ENCODE data around the gene HELQ. TPM values are rescaled to one million over a fixed set of nuclear protein-coding genes. Genes with fewer than 3 reads are reported as not detected.
A peak's percentile ranks its signal among the peaks of the same experiment; 100 is the strongest.

The HELQ gene
- total and polyA plus RNA-seq, 2 of the 13 experiments (the other 11 are each of a cell fraction or from before 2014, with no cell fraction given), result 6.6 to 10.8 TPM

DNA sequence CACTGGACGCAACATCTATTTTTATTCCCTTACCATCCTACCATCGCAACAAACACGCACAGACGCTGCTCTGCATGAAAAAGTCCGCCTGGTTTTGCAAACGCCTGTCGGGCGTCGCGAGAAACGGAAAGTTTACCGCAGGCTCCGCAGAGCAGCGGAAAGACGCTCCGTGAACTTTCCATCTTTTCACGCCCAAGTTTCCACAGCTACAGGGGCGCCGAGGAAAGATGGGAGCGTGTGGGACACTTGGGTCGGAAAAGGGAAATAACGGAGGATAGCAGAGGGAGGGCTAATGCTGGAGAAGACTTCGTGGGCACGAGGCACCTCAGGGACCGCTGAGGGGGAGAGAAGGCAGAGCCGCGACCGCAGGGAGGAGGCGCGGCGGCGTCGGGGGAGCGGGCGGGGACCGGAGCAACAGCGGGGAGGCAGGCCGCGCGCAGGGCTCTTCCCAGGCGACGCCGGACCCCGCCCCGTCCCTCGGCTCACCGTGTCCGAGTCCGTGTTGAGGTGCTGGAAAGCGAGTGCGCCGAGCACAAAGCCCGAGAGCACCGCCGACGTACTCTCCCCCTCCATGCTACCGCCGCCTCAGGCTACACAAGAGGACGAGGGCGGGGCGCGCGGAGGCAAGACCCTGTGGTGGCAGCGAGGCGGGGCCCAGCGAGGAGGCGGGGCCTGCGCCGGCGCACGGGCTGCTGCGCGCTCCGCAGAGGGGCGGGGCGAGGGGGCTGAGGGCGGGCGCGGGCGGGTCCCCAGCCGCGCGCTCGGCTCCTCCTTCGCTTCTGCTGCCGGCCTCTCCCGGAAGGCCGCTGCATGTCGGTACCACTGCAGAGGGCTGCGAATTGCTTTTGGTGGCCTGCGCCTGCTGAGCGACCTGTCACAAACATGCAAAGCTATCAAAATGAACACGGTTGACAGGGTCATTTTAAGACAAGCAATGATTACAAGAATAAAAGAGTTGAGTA is 29.2 kb upstream of the HELQ start, which contains the start of gene ABRAXAS1 (continued):
- TF ChIP-seq, protein P1, sequence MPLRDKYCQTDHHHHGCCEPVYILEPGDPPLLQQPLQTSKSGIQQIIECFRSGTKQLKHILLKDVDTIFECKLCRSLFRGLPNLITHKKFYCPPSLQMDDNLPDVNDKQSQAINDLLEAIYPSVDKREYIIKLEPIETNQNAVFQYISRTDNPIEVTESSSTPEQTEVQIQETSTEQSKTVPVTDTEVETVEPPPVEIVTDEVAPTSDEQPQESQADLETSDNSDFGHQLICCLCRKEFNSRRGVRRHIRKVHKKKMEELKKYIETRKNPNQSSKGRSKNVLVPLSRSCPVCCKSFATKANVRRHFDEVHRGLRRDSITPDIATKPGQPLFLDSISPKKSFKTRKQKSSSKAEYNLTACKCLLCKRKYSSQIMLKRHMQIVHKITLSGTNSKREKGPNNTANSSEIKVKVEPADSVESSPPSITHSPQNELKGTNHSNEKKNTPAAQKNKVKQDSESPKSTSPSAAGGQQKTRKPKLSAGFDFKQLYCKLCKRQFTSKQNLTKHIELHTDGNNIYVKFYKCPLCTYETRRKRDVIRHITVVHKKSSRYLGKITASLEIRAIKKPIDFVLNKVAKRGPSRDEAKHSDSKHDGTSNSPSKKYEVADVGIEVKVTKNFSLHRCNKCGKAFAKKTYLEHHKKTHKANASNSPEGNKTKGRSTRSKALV (CRISPR knock-in tag; IDR thresholded peaks at IDR 0.05), result peak; percentile 74
- 0 out of 2 replicates have a peak, but pooled peaks have one; percentile 74 for TF ChIP-seq ZSCAN20 (CRISPR knock-in tag; IDR thresholded peaks at IDR 0.05; ENCODE audit: borderline replicate concordance)
- peak; percentile 71 for TF ChIP-seq ELF1 (CRISPR knock-in tag; IDR thresholded peaks at IDR 0.05)
- 0 out of 2 replicates have a peak, but pooled peaks have one; percentile 41 for TF ChIP-seq ZNF609 (CRISPR knock-in tag; IDR thresholded peaks at IDR 0.05; ENCODE audit: borderline replicate concordance)
- peak; percentile 77; the same call in 1 of the 2 replicates for TF ChIP-seq TMF1 (CRISPR knock-in tag; IDR thresholded peaks at IDR 0.05; ENCODE audit: low read depth)
- peak; percentile 95 for TF ChIP-seq ZNF704 (CRISPR knock-in tag; IDR thresholded peaks at IDR 0.05; ENCODE audit: borderline replicate concordance)
- TF ChIP-seq MTA3 (CRISPR knock-in tag; IDR thresholded peaks at IDR 0.05), result no peak
- no peak for TF ChIP-seq MAF1 (CRISPR knock-in tag; IDR thresholded peaks at IDR 0.05; ENCODE audit: borderline replicate concordance)
- TF ChIP-seq TSC22D2 (CRISPR knock-in tag; IDR thresholded peaks at IDR 0.05; ENCODE audit: borderline replicate concordance), result no peak
- no peak for TF ChIP-seq CERS6 (CRISPR knock-in tag; IDR thresholded peaks at IDR 0.05)
- TF ChIP-seq PHB2 (IDR thresholded peaks at IDR 0.05; ENCODE audit: partially characterized antibody), result no peak
- TF ChIP-seq ZNF225 (CRISPR knock-in tag; IDR thresholded peaks at IDR 0.05), result peak; percentile 85; the same call in 1 of the 2 replicates
